Activated CD8-positive, alpha-beta T cell treated with anti-CD3 and anti-CD28 coated beads for 36 hours (primary cell): ENCODE measurements around the gene SYN1. TPM values are rescaled to one million over a fixed set of nuclear protein-coding genes. Genes with fewer than 3 reads are reported as not detected.

Experiments
- ATAC-seq: fragments of 200-7000 bp; cut with Tn5 transposase; one replicate; pipeline ENCODE4 v1.10.0; 2021; ENCODE audit warnings: mild to moderate bottlenecking, moderate library complexity
- CTCF ChIA-PET: fragments of 350-600 bp; sonication (Branson Sonifier 250); formaldehyde crosslinking; loops from one replicate; lab custom pipeline; 2021; ENCODE audit warnings: antibody characterized with exemption; lab: Charles Lee
- POLR2A ChIA-PET: fragments of 350-600 bp; sonication (Branson Sonifier 250); formaldehyde crosslinking; loops from one replicate; lab custom pipeline; 2021; ENCODE audit warnings: antibody characterized with exemption; lab: Charles Lee
- DNase-seq: peaks from one replicate; pipeline ENCODE4 v3.0.0-alpha.2; 2020
- H3K27ac Mint-ChIP-seq: one replicate; pipeline ENCODE4 v1.8.0; 2021; ENCODE audit warnings: mild to moderate bottlenecking, mixed read lengths
- H3K27me3 Mint-ChIP-seq: one replicate; pipeline ENCODE4 v1.8.0; 2021; ENCODE audit warnings: mixed read lengths
- H3K36me3 Mint-ChIP-seq: one replicate; pipeline ENCODE4 v1.8.0; 2021; ENCODE audit warnings: low read depth, mixed read lengths
- H3K4me1 Mint-ChIP-seq: one replicate; pipeline ENCODE4 v1.8.0; 2021; ENCODE audit warnings: low read depth, mixed read lengths
- H3K4me3 Mint-ChIP-seq: one replicate; pipeline ENCODE4 v1.8.0; 2021; ENCODE audit warnings: mild to moderate bottlenecking, moderate library complexity, mixed read lengths
- H3K9me3 Mint-ChIP-seq: one replicate; pipeline ENCODE4 v1.8.0; 2021; ENCODE audit warnings: mixed read lengths
- CTCF ChIP-seq: fragments of 200-600 bp; IDR thresholded peaks from one replicate; pipeline ENCODE4 v1.8.0; 2022; ENCODE audit warnings: antibody characterized with exemption, mild to moderate bottlenecking
- intact Hi-C: fragments of 100-400 bp; cut with micrococcal nuclease; formaldehyde crosslinking; loops from one replicate; pipeline ENCODE4 v1.10.0; 2022
- total RNA-seq, 2 experiments: library from RNA; stranded (reverse); gene quantifications; one replicate each; pipeline ENCODE4 v1.2.3, GENCODE V29; 2021

Gene SYN1
- total RNA-seq, 2 experiments from 2014 or later, result 0.67 to 0.74 TPM

DNA sequence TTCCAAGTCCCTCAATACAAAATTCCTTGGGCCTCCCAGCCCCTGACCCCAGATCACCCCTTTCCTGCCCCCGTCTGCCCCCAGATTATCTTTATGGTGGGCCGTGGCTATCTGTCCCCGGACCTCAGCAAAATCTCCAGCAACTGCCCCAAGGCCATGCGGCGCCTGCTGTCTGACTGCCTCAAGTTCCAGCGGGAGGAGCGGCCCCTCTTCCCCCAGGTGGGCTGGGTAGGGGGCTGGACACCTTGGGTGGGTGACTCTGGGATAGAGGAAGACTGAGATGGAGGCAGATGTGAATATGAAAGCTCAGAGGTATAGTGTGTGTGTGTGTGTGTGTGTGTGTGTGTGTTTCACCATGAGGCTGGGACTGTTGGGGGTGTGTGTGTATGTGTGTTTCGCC lies 48.9 kb downstream of the SYN1 start:
- Mint-ChIP-seq H3K4me3 (no peak overlapping the region), H3K27ac (no peak overlapping the region), H3K36me3 (peaks cover 32% of the 10 kb centered on the region), H3K9me3 (no peaks in the 10 kb centered on the region), H3K4me1 (peaks cover 8% of the 10 kb centered on the region), H3K27me3 (no peaks in the 10 kb centered on the region)
- ChIA-PET POLR2A (interaction anchor here (0.7 to 2.4 kb wide), 2 partner anchors 11 to 62 kb away, joined by 3 to 6 read pairs; partner anchors contain the start of gene TIMP1), CTCF (no interaction called here)
- ATAC-seq (no peak), DNase-seq (no peak)
- no peak for TF ChIP-seq CTCF
- intact Hi-C loops, result no loop called here

DNA sequence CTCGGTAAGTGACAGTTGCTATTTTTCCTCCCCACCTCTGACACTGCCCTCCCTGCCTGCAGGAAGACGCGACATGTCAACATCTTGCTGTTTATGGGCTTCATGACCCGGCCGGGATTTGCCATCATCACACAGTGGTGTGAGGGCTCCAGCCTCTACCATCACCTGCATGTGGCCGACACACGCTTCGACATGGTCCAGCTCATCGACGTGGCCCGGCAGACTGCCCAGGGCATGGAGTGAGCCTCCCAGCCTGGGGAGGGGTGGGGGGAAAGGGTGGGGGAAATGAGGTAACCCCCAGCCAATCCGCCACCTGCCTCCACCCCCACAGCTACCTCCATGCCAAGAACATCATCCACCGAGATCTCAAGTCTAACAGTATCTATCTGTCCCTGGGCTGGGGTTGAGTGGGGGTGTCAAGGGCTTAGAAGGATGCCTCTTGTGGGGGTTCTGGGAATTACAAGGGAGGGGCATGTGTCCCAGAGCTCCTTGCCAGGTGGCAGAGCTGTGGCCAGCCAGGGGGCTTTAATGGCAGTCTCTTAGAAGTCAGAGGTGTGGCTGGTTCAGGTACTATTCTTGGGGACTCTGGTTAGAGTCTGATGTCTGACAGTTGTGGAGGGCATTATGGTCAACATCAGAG lies 50.9 kb downstream of the SYN1 start:
- no peak overlapping the region for H3K27ac Mint-ChIP-seq
- TF ChIP-seq CTCF, result peak; percentile 35
- intact Hi-C loops, result loop anchor here (10.0 kb wide), 1 partner anchor 56 kb away; the partner anchor contains the start of gene CFP
- ATAC-seq (peak; percentile 64), DNase-seq (peak; percentile 66)
- peaks cover 39% of the 10 kb centered on the region for H3K36me3 Mint-ChIP-seq
- ChIA-PET CTCF (interaction anchor here (1.0 kb wide), 1 partner anchor 26 kb away, joined by 5 read pairs; no protein-coding TSS in a partner anchor), POLR2A (no interaction called here)
- no peak overlapping the region for H3K4me3 Mint-ChIP-seq
- peaks cover 20% of the 10 kb centered on the region for H3K4me1 Mint-ChIP-seq
- H3K27me3 Mint-ChIP-seq, result no peaks in the 10 kb centered on the region
- H3K9me3 Mint-ChIP-seq, result no peaks in the 10 kb centered on the region

GRCh38 chrX:47566841-47567240 lies 52.8 kb downstream of the SYN1 start:
- H3K36me3 Mint-ChIP-seq, result peaks cover 38% of the 10 kb centered on the region
- peaks cover 28% of the 10 kb centered on the region for H3K4me1 Mint-ChIP-seq
- no peak for TF ChIP-seq CTCF
- DNase-seq, result no peak
- no peak for ATAC-seq
- no peak overlapping the region for H3K27ac Mint-ChIP-seq
- no peaks in the 10 kb centered on the region for H3K9me3 Mint-ChIP-seq
- no peak overlapping the region for H3K4me3 Mint-ChIP-seq
- POLR2A ChIA-PET, result no interaction called here
- CTCF ChIA-PET, result no interaction called here
- no peaks in the 10 kb centered on the region for H3K27me3 Mint-ChIP-seq
- intact Hi-C loops, result loop anchor here (10.0 kb wide), 1 partner anchor 58 kb away; the partner anchor contains the start of gene CFP

DNA sequence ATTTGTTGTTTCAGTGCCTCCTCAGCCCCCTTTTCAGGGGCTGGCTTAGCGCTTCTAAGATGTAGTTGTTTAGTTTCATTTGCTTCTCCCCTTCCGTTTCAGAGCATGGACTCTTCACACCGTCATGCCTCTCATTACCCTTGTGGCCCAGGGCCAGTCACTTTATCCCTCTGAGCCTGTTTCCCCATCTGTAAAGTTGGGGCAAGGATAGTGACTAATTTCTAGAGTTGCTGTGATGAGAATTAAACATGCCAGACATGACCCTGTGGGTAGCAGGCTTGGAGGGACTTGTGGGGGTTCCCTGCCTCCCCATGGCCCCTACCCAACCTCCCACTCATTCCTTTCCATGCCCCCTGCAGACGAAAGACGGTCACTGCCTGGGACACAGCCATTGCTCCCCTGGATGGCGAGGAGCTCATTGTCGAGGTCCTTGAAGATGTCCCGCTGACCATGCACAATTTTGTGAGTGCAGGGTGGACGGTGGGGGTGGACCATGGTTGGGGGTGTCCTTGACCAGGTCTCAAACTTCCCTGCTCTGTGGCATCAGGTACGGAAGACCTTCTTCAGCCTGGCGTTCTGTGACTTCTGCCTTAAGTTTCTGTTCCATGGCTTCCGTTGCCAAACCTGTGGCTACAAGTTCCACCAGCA lies 55.1 kb downstream of the SYN1 start:
- TF ChIP-seq CTCF, result no peak
- Mint-ChIP-seq H3K36me3 (peaks cover 29% of the 10 kb centered on the region), H3K27me3 (no peaks in the 10 kb centered on the region), H3K4me1 (peaks cover 34% of the 10 kb centered on the region), H3K4me3 (peak overlapping the region; percentile 24), H3K9me3 (no peaks in the 10 kb centered on the region), H3K27ac (peak overlapping the region; percentile 83)
- ChIA-PET POLR2A (no interaction called here), CTCF (no interaction called here)
- DNase-seq (no peak), ATAC-seq (no peak)
- intact Hi-C loops, result loop anchor here (10.0 kb wide), 1 partner anchor 60 kb away; the partner anchor contains the start of gene CFP

- POLR2A ChIA-PET, result no interaction called here
- Mint-ChIP-seq H3K4me3 (peak overlapping the region; percentile 24), H3K9me3 (no peaks in the 10 kb centered on the region), H3K27ac (peak overlapping the region; percentile 83), H3K36me3 (peaks cover 22% of the 10 kb centered on the region), H3K4me1 (peaks cover 34% of the 10 kb centered on the region), H3K27me3 (no peaks in the 10 kb centered on the region)
- DNase-seq (peak; percentile 27), ATAC-seq (no peak)
- TF ChIP-seq CTCF, result no peak
- intact Hi-C loops, result loop anchor here (10.0 kb wide), 1 partner anchor 61 kb away; the partner anchor contains the start of gene CFP
- CTCF ChIA-PET, result no interaction called here
Observed at GRCh38 chrX:47563801-47564315, 55.8 kb downstream of the SYN1 start.
